Stimulated activated CD8-positive, alpha-beta memory T cell treated with anti-CD3 and anti-CD28 coated beads, Interleukin-15, amount 100 ng/mL, for 48 hours (primary cell): ENCODE results near the gene GPRC5C.

Source experiments
- DNase-seq, 2 donors: peaks; one replicate each; pipeline ENCODE4 v3.0.0-alpha.2; 2020; ENCODE audit warnings: low read depth in 2 of 2

GPRC5C gene

DNA sequence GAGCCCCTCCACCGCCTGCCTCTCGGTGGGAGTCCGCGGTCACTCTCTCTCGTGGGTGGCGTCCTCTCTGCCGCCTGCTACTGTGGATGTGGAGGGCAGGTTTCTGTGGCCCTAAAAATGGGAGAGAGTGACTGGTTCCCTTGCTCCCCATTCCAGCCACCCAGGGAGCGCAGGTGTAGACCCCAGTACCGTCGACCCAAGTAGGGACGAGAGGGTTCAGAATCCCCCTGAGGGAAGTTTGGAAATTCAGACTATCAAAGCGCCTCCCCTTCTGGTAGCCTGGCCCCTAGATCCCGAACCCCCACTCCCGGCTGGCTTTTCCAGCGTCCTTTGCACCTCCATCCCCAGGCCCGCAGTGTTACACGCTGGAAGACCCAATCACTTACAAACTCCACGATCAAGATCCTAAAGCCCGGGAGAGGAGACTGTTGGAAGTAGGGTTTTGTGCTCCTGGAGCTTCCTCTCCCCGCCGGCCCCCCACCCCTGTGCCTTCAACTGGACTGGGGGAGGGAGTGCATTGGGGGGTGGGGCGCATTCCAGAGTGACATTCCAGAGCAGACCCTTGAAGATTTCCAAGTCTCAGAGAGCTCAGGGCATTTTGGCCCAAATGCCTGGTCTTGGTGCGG is 991 bp downstream of the GPRC5C start:
- DNase-seq, result no peak

DNA sequence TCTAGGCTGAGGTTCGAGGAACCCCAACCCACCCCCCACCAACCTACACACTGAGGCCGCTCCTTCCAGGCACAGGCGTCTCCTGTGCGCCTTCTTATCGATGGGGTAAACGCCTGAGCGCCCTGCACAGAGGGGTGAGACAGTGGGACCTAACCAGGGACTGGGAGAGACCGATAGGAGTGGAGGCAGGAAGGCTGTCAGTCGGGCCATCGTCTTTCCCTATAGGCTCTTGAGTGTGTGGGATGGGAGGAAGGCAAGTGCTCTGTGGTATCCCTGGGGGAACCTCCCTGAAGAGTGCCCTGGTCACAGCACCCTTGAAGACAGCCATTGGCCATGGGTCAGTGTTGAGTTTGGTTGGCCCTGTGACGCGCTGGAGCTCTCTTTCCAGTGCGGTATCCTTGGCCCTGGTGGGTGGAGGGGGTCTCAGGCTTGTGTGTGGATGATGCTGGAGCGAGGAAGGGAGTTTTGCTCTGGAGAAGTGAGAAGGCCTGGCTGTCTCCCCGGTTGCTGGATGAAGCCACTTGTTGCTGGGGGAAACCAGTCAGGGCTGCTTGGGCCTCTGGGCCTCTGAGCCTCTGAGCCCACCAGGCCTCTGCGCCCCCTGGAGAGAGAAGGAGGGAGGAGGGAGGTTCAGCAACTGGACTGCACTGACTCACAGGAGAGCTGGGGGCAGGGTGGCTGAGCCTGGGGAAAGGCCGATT is 1.7 kb downstream of the GPRC5C start:
- no peak for DNase-seq

DNA sequence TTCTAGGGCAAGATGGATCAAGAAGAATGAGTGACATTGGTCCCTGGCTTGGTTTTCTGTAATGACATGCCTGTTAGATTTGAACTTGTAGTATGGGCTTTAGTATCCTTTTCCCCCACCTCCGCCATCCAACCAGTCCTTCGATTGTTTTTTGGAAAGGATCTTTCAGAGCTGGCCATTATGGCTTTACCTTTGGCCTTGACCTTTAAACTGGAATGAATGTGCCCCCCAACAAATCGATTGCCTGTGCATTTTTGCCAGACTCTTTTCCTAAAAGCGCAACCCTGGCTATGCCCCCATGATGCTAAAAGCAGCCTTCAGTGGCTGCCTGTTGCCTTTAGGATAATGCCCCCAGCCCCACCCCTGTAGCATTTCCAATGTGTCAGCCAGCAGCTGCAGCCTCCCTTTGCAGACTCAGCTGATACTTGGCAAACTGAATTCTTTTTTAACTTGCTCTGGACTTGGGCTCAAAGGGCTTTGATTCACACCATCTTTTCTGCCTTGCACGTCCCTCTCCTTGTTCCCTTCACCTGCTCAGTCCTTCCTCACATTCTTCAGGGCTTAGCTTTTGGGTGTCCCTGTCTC is 4.0 kb downstream of the GPRC5C start:
- no peak for DNase-seq

DNA sequence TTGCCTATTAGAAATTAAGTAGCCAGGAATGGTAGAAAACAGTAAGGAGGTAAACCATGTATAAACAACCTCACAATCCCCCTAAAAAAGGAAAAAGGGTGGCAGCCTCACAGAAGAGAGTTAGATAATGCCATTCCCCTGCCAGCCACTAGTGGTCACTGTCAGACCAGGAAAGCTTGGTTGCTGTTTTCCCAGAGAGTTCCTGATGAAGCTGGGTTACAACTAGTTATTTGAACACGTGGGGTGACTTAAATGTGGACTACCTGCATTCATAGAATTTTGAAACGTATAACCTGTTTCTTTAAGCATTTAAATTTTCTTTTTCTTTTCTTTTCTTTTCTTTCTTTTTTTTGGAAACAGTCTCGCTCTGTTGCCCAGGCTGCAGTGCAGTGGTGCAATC is 5.8 kb downstream of the GPRC5C start:
- no peak for DNase-seq

DNA sequence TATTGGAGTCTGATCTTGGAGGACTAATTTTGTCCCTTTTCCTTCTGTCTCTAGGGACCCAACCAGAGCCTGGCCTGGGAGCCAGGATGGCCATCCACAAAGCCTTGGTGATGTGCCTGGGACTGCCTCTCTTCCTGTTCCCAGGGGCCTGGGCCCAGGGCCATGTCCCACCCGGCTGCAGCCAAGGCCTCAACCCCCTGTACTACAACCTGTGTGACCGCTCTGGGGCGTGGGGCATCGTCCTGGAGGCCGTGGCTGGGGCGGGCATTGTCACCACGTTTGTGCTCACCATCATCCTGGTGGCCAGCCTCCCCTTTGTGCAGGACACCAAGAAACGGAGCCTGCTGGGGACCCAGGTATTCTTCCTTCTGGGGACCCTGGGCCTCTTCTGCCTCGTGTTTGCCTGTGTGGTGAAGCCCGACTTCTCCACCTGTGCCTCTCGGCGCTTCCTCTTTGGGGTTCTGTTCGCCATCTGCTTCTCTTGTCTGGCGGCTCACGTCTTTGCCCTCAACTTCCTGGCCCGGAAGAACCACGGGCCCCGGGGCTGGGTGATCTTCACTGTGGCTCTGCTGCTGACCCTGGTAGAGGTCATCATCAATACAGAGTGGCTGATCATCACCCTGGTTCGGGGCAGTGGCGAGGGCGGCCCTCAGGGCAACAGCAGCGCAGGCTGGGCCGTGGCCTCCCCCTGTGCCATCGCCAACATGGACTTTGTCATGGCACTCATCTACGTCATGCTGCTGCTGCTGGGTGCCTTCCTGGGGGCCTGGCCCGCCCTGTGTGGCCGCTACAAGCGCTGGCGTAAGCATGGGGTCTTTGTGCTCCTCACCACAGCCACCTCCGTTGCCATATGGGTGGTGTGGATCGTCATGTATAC is 8.0 kb downstream of the GPRC5C start:
- DNase-seq, result no peak

DNA sequence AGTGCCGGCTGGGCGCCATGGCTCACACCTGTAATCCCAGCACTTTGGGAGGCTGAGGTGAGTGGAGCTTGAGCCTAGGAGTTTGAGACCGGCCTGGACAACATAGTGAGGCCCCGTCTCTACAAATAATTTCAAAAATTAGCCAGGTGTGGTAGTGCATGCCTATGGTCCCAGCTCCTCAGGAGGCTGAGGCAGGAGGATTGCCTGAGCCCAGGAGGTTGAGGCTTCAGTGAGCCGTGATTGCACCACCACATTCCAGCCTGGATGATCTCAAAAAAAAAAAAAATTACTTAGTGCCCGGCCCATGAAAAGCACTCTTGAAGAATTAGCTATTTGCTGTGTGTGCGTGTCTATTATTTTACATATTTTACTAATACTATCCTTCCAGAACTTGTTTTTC is 9.6 kb downstream of the GPRC5C start:
- no peak for DNase-seq

DNA sequence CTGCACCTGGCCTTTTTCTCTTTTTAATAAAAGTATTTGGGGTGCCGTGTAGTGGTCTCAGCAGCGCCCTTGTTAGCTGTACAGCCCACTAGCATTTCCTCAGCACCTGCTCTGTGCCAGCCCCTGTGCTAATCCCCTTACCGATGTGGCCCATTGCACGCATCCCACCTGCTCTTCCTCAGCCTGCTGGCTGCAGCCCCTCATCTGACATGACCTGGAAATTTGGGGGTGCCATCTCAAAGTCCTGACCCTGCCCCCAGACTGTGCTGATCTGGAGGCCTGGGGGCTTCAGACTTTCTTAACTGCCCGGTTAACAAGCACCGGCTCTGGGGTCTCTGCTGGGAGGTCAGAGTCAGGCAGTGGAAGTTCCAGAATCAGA is 10.4 kb downstream of the GPRC5C start:
- DNase-seq, result no peak

DNA sequence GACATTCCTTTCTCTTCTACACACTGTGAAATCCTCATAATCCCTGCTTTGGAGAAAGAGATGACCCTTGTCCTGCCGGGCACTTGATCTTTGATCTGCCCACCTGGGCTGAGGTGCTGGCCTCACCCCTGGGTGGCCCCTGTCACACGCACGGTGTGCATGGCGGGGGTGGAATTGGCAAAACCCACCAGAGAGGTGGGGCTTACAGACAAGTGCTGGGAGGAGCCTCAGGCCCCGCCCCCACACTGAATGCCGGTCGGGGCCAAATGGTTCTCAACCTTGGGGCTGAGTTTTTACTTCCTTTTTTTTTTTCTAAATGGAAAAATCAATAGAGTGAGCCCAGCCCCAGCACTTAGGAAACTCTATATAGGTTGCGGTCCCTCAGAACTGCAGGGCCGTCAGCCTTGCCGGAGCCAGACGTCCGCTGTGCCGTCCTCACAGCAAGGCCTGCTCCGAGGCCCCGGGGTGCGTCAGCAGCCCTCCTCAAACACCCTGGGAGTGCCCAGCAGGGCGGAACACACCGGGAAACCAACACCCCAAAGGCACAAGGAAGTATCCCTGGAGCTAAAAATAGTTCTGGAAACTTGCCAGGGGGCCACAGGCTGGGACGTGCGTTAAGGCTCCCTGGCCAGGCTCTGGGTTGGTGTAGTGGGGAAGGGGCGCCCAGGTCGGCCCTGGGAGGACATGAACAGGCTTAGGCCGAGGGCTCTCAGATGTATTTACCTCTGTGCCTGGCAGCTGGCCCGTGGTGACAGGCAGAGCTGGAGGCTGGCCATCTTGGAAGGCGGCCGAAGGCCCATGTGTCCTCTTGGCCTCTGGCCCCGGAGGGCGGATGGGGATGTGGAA is 11.0 kb downstream of the GPRC5C start:
- DNase-seq, result no peak

DNA sequence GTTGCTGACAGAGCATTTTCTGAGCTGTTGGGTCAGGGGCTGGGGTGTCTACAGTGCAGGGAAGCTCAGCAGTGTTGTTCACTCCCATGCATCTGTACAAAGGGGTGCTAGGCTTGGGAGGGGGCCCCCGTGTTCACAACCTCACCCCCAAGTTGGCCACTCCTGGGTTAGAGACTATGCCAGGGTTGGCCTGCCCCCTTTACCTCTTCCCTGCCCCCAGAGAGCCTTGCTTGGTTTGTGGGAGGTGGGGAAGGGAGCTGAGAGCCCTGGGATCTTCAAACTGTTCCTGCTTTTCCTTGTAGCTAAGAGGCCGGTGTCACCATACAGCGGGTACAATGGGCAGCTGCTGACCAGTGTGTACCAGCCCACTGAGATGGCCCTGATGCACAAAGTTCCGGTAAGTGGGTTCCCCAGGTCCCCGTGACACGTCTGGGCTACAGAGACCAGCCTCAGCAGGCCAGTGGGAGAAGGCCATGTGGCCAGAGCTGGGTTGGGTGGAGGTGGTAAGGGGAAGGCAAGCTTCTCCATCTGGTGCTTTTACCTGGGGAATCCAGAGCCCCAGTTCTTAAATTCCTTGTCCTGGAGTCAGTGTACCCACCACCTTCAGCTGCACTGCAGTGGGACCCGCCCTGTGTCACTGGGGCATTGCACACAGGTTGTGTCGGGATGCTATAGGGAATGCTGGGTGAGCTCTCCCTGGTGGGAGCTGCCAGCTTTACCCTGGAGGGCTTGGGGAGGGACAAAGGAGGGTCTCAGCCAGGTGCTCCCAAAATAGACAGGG is 11.8 kb downstream of the GPRC5C start:
- no peak for DNase-seq

DNA sequence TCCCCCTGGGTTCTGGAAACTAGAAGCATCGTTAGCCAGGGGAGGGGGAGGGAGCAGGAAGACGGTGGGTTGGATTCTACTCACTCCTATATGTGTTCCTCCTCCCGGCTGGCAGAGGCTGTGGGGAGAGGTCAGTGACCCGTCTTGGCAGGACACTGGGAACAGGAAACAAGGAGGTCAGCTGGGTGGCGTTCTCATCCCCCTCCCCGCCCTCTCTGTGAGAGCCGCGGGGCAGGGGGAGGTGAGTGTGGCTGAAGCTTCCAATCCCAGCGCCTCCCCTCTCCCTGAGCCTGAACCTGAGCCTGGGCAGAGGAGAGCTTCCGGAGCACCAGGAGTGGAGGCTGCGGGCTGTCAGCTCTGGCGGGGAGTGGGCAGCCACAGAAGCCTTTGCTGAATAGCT is 12.5 kb downstream of the GPRC5C start:
- no peak for DNase-seq

DNA sequence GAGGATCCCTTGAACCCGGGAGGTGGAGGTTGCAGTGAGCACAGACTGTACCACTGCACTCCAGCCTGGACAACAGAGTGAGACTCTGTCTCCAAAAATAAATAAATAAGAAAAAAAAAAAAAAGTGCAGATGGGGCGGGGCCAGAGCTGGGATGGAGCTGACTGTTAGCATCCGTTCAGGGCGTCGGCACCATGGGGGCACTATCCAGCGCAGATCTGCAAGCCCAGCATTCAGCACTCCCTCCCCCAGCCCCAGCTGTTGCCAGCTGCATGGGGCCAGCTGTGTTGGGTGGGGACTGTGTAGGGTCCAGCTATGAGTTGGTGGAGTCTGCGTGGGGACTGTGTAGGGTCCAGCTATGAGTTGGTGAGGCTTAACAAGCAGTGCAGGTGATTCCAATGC is 13.3 kb downstream of the GPRC5C start:
- DNase-seq, result no peak

DNA sequence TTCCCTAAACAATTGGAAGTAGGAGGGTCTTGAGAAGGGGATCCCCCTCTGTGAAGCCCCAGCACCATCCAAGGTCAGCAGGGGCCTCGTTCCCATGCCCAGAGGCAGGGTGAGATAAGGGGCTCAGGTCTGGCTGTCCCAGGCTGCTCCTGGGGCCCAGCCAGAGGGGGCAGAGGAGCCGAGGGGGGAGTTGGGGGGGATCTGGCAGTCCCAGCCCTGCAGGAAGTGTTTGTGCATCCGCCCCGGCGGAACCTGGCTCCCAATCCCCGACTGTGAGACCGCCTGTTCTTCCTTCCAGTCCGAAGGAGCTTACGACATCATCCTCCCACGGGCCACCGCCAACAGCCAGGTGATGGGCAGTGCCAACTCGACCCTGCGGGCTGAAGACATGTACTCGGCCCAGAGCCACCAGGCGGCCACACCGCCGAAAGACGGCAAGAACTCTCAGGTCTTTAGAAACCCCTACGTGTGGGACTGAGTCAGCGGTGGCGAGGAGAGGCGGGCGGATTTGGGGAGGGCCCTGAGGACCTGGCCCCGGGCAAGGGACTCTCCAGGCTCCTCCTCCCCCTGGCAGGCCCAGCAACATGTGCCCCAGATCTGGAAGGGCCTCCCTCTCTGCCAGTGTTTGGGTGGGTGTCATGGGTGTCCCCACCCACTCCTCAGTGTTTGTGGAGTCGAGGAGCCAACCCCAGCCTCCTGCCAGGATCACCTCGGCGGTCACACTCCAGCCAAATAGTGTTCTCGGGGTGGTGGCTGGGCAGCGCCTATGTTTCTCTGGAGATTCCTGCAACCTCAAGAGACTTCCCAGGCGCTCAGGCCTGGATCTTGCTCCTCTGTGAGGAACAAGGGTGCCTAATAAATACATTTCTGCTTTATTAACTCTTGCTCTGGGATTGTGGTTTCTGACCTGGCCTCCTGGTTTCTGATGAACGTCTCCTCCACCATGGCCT is 14.9 kb downstream of the GPRC5C start:
- peak in 1 of 2 donors; percentile 58 for DNase-seq

DNA sequence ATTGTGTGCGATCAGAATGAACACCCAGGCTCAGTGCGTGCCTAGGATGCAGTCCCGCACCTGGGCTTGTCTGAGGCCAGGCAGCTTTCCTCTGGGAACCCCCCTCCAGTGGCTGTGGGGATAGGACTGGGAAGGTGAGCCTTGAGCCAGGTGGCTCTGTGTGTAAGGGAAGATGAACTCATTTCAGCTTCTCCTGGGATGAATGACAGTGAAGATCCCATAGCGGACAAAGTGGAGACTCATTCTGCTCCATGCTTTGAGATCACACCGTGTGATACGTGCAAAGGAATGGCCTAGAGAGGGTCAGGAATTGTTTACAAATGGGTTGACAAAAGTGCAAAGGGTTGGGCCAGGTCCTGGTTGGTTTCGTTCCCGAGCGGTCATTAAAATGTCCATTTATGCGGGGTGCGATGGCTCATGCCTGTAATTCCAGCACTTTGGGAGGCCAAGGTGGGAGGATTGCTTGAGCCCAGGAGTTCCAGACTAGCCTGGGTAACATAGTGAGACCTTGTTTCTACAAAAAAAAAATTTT is 15.8 kb downstream of the GPRC5C start:
- DNase-seq, result no peak

DNA sequence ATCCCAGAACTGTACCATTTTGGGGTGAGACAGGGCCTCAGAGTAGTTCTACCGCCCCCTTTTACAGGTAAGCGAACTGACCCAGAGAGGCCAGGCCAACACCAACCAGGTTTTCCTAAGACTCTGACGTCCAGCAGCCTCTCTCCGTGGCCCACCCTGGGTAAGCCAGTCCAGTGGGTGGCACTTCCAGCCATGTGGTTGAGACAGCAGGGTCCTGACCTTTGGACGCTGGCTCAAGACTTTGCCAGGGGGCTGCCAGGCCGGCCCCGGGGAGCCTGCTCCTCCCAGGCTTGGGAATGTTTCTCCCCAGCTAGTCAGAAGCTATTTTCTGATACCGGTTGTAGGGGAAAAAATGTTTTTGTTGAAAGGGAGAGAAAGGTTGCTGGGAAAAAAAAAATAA is 16.9 kb downstream of the GPRC5C start:
- no peak for DNase-seq

DNA sequence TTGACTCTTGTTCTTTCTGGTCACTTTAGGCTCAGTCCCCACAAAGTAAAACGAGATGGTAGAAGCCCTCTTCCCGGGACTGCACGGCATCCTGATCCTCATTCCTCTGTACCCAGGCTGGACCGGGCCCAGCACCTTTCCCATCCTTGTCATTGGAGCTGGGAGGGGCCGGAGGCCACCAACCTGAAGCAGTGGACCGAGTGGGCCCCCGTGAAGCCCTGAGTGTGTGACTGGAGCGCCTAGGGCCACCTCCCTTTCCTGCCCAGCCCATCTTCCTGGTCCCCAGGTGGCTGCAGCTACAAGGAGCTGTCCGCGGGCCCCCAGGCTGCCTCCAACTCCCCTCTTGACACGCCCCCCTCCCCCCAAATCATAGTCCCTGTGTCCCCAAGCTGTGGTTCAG is 17.4 kb downstream of the GPRC5C start:
- no peak for DNase-seq

DNA sequence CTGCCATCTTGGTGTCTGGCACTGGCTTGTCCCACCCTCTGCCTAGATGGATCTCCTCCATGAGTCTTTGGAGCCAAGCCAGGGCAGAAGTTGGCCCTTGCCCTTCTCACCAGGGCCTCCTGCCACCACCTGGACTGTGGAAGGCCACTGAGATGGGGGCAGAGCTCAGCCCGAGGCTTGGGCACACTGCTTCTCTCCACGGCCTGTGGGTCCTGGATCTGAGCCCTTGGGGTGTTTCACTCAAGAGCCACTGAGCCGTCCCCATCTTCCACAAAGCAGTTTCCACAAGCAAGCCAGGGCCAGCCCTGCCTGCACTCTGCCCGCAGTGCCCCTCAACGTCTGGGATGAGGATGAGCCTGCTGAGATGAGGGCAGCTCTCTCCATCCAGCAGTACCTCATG is 17.9 kb downstream of the GPRC5C start:
- no peak for DNase-seq

DNA sequence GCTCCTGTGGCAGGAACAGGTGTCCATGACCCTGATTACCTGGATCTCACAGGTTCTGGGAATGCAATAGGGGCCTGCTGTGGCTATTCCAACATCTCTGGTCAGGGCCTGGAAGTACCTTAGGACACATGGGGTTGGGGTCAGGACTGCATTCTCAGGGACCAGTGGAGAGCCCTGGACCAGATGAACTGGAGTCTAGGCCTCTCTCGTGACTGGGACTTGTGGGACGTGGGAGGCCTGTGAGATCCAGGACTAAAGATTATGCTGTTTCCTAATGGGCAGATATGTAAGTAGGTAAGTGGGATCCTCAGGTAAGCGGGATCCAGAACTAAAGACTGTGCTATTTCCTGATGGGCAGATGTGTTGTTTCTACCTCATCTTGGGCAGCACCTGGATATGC is 18.3 kb downstream of the GPRC5C start:
- DNase-seq, result no peak

DNA sequence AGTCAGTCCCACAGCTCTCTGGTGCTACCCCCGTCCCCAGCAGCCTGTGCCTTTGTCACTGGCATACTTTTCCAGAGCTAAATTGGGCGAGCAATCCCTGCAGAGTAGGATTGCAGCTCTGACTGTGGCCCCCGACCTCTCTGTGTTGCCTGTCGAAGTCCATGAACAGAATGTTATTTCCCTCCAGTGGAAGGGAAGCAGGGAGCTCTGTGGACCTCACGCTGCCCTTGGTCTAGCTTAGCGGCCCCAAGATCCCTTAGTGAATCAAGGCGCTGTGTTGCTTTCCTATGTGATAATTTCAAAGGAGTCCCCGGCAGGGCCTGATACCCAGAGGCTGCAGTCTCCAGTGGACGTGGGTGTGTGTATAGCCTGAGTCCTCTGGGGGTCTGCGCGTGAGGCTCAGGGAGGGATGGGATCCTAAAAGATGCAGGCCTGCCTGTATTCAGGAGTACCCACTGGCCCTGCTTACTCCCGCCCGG is 19.1 kb downstream of the GPRC5C start:
- no peak for DNase-seq

DNA sequence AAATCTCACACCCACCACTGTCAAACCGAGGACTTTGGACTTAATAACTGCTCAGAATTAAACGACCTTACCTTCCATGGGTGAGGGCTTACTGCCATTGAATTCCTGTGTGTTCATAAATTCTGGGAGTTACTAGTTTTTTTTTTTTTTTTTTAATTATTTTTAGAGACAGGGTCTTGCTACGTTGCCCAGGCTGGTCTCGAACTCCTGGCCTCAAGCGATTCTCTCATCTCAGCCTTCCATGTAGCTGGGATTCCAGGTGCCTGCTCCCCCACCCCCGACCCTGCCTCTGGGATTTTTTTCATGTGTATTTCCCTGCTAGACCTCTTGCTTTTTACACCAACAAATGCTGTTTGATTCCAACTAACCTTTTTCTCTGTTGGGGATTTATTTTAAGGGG is 19.7 kb downstream of the GPRC5C start:
- no peak for DNase-seq
